Suprapubic skin (tissue), 4 donors: ENCODE results near the gene IQCE. TPM values are rescaled to one million over a fixed set of nuclear protein-coding genes. Genes with fewer than 3 reads are reported as not detected.
A peak's percentile ranks its signal among the peaks of the same experiment; 100 is the strongest.

Experiments used
- DNase-seq, 2 donors: peaks; one replicate each; pipeline ENCODE4 v3.0.0-alpha.2; 2019; ENCODE audit warnings: low spot score in 2 of 2
- H3K27ac ChIP-seq: fragments of 200-600 bp; sonication (generic); one replicate; pipeline ENCODE4 v1.5.1; 2019
- H3K27me3 ChIP-seq: fragments of 200-600 bp; sonication (generic); one replicate; pipeline ENCODE4 v1.5.1; 2019
- H3K36me3 ChIP-seq: fragments of 200-600 bp; sonication (generic); one replicate; pipeline ENCODE4 v1.5.1; 2019
- H3K4me1 ChIP-seq: fragments of 200-600 bp; sonication (generic); one replicate; pipeline ENCODE4 v1.5.1; 2019
- H3K4me3 ChIP-seq: fragments of 200-600 bp; sonication (generic); one replicate; pipeline ENCODE4 v1.5.1; 2019; ENCODE audit warnings: mild to moderate bottlenecking
- H3K9me3 ChIP-seq: fragments of 200-600 bp; sonication (generic); one replicate; pipeline ENCODE4 v1.5.1; 2019
- CTCF ChIP-seq, 2 donors: fragments of 200-600 bp in 1 of 2; fragments of 450-650 bp in 1 of 2; sonication (generic) in 1 of 2; IDR thresholded peaks; one replicate each; pipeline ENCODE4 v1.5.1; 2016 to 2019; ENCODE audit warnings: antibody characterized with exemption in 2 of 2, mild to moderate bottlenecking in 1 of 2, moderate library complexity in 1 of 2
- EP300 ChIP-seq: sonication (generic); formaldehyde crosslinking; IDR thresholded peaks from one replicate; pipeline ENCODE4 v1.6.1; 2017; ENCODE audit warnings: antibody characterized with exemption
- POLR2A ChIP-seq, 2 donors: fragments of 450-650 bp; IDR thresholded peaks; one replicate each; pipeline ENCODE4 v1.6.1; 2017; ENCODE audit warnings: antibody characterized with exemption in 2 of 2, mild to moderate bottlenecking in 2 of 2, moderate library complexity in 2 of 2
- POLR2AphosphoS5 ChIP-seq, 3 donors: sonication (generic); formaldehyde crosslinking; IDR thresholded peaks; one replicate each; pipeline ENCODE4 v1.6.1; 2017; ENCODE audit warnings: antibody characterized with exemption in 3 of 3
- WGBS: methylation state at CpG from one replicate; pipeline ENCODE4 v1.1.5; 2018; 5-methylcytosine and 5-hydroxymethylcytosine counted together
- total RNA-seq, 4 donors: library from RNA; depleted of rRNA; stranded (reverse); fragments of >200 nt; gene quantifications; one replicate each; pipeline ENCODE4 v1.1.0, GENCODE V29; 2016

IQCE gene
- total RNA-seq, 4 donors from 2014 or later: 10.1 to 18.8 (median 15.7) TPM

GRCh38 chr7:2621061-2621828 lies 62.5 kb downstream of the IQCE start:
- 53% methylated on average over 18 of the region's 23 CpGs for WGBS
- Histone ChIP-seq H3K27me3 (no peaks in the 10 kb centered on the region), H3K9me3 (no peaks in the 10 kb centered on the region), H3K4me1 (peaks cover 36% of the 10 kb centered on the region), H3K36me3 (no peaks in the 10 kb centered on the region), H3K27ac (no peak overlapping the region), H3K4me3 (no peak overlapping the region)
- TF ChIP-seq CTCF (IDR thresholded peaks at IDR 0.05) (no peak), EP300 (no peak), POLR2AphosphoS5 (IDR thresholded peaks at IDR 0.05) (no peak), POLR2A (IDR thresholded peaks at IDR 0.05) (no peak)
- DNase-seq: no peak

- H3K27me3 ChIP-seq: no peaks in the 10 kb centered on the region
- no peak for TF ChIP-seq POLR2AphosphoS5 (IDR thresholded peaks at IDR 0.05)
- TF ChIP-seq POLR2A (IDR thresholded peaks at IDR 0.05): no peak
- TF ChIP-seq EP300: no peak
- no peak for TF ChIP-seq CTCF (IDR thresholded peaks at IDR 0.05)
- WGBS: 70% methylated on average over 12 of the region's 12 CpGs
- DNase-seq: no peak
- H3K9me3 ChIP-seq: no peaks in the 10 kb centered on the region
- peaks cover 29% of the 10 kb centered on the region for H3K4me1 ChIP-seq
- no peak overlapping the region for H3K27ac ChIP-seq
- no peaks in the 10 kb centered on the region for H3K36me3 ChIP-seq
- no peak overlapping the region for H3K4me3 ChIP-seq
Observed at GRCh38 chr7:2621948-2622640, 63.3 kb downstream of the IQCE start.

DNA sequence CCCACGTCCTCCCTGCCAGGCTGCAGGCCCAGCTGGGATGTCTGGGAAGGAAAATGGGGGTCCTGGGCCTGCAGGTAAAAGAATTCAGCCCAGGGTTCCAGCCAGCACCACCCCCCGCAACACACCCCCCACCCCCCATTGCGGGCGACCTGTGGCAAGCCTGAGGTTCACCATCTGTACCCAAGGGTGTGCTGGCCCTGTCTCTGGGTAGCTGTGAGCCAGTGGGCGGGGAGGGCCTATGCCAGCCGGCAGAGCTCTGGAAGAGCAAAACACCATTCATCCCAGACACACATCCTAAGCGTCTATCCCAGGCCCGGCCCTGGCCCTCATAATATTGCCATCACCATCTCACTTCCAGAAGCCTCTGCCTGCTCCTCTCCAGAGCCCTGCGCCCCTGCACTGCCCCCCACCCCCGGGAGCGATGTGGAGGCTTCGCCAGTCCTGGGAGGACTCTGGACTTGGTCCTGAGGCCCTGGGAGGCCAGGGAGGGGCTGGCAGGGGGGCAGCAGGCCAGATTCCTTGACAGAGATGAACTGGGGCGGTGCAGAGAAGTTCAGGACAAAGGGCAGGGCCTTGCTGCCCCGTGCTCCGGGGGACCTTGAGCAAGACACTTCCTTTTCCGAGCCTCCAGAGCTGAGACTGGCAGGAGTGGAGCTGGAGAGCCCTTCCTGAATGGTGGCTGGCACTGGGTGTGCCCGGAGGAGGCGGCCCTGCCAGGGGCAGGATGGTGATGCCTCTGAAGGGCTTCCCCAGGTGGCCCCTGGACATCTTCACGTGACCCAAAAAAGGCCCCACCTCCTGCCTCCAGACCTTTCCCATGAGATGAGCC lies 64.3 kb downstream of the IQCE start:
- WGBS: 64% methylated on average over 8 of the region's 19 CpGs
- Histone ChIP-seq H3K36me3 (no peaks in the 10 kb centered on the region), H3K4me3 (no peak overlapping the region), H3K9me3 (no peaks in the 10 kb centered on the region), H3K27ac (no peak overlapping the region), H3K4me1 (peaks cover 19% of the 10 kb centered on the region), H3K27me3 (no peaks in the 10 kb centered on the region)
- no peak for TF ChIP-seq CTCF (IDR thresholded peaks at IDR 0.05)
- TF ChIP-seq POLR2AphosphoS5 (IDR thresholded peaks at IDR 0.05): no peak
- no peak for TF ChIP-seq POLR2A (IDR thresholded peaks at IDR 0.05)
- TF ChIP-seq EP300: no peak
- no peak for DNase-seq

DNA sequence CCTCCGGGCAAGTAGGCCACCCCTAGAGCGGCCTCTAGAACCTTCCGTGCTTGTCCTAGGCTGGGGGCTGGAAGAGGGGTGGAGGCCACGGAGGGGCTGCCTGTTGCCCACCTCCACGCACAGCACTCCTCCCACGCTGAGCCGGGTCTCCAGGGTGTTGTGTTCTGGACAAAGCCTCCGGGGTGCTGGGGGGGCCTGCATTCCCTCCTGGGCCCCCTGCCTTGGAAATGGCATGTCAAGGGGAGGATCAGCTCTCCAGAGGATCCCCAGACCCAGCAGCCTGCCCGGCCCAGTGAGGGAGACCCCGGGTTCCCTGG lies 64.9 kb downstream of the IQCE start:
- Histone ChIP-seq H3K27ac (no peak overlapping the region), H3K4me1 (peaks cover 17% of the 10 kb centered on the region), H3K36me3 (no peaks in the 10 kb centered on the region), H3K4me3 (no peak overlapping the region), H3K27me3 (no peaks in the 10 kb centered on the region), H3K9me3 (no peaks in the 10 kb centered on the region)
- DNase-seq: peak in 1 of 2 donors; percentile 61
- TF ChIP-seq POLR2AphosphoS5 (IDR thresholded peaks at IDR 0.05) (no peak), CTCF (IDR thresholded peaks at IDR 0.05) (no peak), EP300 (no peak), POLR2A (IDR thresholded peaks at IDR 0.05) (no peak)
- 85% methylated on average over 4 of the region's 10 CpGs for WGBS
